NCI-H146 (cell line): ENCODE results near the gene ZNF282.

Experiments used
- DNase-seq: peaks from one replicate; lab custom pipeline; 2025; lab: John Stamatoyannopoulos, UW

The ZNF282 gene

DNA sequence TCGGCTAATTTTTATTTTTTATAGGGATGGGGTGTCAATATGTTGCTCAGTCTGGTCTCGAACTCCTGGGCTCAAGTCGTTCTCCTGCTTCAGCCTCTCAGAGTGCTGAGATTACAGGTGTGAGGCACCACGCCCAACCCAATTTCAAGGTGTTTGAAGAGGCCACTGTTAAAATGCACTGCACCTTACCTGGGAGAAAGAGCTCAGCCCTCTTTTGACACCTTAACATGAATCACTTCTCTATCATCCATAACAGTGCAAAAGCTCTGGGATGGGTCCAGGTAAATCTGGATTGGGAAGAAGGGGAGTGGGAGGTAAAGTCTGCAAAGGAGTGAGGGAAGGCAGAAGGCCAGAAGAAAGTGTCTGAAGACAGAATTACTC, 557 bp upstream of the ZNF282 start:
- DNase-seq: no peak

DNA sequence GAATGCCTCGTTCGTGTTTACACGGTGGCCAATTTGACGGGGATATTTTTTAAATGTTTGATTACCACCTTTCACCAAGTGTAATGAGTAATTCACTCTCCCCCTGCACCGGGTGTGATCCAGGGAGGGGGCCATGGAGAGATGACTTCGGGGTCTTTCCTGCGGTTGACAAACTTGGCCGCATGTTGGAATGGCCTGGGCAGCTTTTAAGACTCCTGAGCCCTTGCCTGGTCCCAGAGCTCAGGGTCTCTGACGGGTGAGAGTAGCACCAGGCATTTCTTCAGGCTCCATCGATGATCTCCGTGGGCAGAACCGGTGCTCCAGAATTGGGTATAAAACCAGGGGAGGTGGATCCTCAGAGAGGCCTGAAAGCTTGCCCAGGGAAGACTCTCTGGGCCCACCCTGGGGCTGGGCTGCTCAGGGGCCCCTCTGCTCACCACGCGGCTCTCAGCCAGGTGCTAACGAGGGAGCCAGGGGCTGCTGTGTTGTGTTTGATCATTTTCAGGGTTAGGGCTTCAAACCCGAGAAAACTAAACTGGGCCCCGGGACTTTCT, 882 bp downstream of the ZNF282 start:
- DNase-seq: no peak

DNA sequence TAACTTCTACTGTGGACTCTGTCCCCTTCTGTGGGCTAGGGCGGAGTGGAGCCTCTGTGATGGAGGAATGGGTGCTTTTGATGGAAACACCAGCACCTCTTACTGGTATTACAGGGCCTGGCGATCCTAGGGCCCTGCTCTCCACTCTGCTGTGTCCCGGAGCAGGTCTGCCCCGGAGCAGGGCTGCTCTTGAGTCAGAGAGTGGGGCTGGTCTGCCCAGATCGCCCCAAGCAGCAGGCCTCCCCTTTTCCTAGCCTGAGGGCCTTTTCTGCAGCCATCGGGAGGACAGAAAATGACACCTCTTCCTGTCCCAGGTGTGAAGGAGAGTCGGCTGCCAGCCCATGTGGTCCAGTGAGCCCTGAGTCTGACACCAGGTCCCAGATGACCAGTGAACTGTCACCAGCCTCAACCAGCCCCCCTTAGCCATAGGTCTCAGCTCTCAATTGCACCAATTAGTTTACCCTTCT, 1.4 kb downstream of the ZNF282 start:
- DNase-seq: peak; percentile 3

DNA sequence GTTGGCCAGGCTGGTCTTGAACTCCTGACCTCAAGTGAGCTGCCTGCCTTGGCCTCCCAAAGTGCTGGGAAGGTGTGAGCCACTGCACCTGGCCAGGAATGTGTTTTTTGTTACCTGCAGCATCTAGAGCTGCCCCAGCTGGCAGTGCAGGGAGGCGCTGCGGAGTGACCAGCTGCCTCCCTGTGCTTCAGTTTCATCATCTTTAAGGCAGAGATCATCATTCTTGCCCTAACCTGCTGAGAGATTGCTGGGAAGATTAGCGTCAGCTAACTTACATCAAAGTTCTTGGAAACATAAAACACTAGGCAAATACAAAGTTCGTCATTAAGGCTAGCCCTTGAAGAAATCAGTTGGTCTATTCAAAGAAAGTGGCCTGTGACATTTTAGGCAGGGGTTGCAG, 2.3 kb downstream of the ZNF282 start:
- DNase-seq: no peak

DNA sequence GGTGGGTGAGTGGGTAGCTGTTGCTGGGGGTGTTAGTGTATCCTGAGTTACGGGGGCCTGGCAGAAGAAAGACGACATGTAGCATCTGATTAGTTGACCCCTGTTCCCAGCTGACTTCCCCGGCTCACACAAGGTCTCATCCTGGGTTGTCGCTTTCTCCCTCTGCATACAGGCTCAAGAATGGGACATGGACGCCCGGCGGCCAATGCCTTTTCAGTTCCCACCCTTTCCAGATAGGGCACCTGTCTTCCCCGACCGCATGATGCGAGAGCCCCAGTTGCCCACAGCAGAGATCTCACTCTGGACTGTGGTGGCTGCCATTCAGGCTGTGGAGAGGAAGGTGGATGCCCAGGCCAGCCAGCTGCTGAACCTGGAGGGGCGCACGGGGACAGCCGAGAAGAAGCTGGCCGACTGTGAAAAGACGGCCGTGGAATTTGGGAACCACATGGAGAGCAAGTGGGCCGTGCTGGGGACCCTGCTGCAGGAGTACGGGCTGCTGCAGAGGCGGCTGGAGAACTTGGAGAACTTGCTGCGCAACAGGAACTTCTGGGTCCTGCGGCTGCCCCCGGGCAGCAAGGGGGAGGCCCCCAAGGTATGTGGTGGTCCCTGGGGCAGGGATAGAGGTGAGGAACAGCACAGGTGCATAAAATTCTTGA, 2.9 kb downstream of the ZNF282 start:
- DNase-seq: no peak

DNA sequence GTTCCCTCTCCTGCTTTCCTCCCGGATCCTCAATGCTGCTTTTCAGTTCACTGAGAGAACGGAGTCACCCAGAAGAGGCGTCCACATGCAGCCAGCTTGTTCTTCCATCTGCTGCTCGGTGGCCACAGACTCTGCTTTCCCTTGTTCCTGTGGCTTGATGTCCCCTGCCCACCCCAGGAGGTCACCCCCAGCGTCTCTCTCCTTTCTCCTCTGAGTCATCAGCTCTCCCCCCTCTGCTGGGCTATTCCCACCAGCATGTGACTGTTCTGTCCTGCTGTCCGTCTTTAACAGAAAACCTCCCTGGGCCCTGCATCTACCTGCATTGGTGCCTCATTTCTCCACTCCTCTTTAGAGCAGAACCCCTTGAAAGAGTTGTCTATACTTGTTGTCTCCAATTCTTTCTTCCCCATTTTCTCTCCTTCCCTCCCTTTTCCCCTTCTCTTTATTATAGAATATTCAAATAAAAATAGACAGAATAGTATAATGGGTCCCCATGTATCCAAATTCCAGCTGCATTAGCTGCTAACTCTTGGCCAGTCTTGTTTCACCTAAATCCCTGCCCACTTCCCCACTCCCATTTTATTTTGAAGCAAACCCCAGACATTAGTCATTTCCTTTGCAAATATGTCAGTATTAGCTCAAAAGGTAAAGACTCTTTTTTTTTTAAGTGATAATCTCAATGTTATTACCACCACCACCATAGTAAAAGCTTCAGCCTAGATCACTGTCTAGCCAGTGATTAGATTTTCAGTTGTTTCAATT, 4.1 kb downstream of the ZNF282 start:
- no peak for DNase-seq

DNA sequence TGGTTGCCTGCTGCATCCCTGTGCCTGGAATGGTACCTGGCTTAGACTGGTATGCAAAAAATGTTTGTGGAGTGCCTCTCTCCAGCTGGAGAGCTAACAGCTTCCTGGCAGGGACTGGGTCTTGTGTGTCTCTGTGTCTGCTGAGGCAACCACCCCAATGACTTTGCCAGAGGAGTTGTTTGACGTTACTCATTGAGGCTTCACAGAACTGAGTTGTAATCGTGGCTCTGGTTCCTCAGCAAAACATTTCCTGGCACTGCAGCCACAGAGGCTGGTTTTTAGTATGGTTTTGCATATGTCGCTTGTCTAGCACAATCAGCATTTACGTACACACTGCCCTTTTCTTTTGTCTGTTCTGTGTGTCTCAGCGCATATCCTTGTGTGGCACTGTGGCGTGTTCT, 7.5 kb downstream of the ZNF282 start:
- DNase-seq: no peak

DNA sequence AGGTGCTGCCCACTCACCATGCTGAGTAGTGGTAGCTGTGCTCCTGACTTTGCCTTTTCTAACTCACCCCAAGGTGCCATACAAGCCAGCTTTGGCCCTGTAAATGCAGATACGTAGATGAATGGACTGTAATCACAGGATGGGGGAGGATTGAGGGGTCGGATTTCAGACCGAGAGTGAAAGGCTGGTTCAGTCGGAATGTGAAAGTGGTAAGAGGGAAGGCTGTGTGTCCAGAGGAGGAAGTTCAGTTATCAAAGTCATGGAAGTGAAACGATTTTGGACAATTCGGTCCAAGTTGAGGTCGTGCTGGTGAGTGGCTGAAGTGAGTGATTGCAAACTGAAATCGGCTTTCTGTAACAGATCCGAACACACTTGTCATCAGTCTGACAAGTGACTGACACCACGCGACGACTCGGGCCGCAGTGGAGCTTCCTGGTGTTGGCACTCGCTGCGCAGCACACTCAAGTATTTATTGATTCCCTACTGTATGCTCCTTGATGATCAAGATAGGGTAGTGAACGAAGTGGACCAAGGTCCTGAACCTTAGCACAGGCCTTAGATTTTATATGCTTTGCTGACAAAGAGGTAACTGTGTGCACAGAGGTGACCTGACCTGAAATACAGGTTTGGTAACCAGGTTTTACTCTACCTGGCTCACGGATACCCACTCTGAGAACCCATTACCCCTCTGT, 10.5 kb downstream of the ZNF282 start:
- DNase-seq: no peak

DNA sequence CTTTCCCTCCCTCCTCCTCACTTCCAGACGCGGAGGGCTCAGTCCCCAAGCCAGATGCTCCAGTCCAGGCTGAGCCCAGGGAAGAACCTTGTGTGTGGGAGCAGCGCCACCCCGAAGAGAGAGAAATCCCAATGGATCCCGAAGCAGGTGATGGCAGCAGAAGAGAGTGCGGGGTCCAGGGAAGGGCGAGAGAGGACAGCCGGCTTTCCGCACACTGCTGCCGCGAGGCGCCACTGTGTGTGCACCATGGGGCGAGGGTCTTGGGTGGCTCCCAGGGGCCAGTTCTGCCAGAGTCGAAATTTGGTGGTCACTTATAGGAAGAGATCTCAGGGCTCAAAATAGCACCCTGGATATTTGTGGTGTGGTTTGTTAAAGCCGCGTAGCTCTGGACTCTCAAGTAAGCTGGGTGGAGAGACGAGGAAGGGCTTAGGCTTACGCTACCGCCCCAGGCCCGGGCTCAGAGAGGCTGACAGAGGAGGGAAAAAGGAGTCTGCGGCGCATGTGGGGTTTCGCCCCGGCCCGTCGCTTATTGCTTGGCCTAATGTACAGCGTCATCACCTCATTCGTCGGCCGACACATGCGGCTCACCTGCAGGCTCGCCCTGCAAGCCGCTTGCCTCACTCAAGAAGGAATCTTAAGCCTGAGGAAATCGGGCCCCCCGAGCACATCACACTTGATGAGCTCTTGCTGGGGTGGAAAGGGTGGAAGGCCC, 12.1 kb downstream of the ZNF282 start:
- DNase-seq: no peak

DNA sequence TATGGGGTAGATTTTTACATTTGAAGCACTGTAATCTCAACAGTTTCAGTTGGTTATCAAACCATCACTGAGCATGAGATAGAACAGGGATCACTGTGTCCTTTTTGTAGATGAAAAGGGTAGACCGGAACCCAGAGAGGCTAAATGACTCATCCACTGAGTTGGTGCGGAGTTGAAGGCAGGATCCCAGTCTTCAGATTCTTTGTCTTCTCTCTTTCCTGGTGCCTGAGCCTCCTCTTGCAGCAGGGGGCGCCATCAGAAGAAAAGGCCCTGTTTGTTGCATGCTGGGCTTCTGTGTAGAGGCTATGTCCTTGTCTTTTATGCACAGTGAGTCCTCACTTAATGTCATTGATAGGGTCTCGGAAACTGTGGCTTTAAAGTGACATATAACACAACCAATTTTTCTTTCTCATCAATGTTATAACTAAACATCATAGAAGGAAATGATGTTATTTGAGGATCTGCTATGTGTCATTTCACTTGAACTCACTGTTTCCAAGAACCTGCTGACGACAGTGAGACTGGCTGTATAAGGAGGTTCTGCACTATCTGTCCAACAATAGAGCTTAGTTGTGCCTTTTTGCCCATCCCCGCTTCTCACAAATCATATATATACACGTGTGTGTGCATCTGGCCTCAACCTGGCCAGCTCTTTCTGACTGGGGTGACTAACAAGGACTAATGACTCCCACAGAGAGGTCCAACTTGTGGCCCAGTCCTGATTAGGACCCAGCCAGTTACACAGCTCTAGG, 14.3 kb downstream of the ZNF282 start:
- DNase-seq: no peak

DNA sequence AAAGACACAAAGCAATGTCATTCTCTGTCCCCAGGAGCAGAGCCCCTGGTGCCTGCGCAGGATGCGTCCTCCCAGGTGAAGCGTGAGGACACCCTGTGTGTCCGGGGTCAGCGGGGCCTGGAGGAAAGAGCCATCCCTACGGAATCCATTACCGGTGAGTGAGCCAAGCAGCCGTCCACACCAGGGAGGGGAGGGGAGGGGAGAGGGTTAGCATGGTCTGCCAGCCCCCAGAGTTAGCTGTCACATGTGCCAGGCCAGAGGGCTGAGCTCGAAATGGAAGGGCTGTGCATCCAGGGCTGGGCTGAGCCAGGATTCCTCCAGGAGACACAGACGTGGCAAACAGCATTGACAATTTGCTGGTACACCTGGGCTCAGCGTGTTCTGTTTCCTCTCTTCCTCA, 15.2 kb downstream of the ZNF282 start:
- DNase-seq: no peak

DNA sequence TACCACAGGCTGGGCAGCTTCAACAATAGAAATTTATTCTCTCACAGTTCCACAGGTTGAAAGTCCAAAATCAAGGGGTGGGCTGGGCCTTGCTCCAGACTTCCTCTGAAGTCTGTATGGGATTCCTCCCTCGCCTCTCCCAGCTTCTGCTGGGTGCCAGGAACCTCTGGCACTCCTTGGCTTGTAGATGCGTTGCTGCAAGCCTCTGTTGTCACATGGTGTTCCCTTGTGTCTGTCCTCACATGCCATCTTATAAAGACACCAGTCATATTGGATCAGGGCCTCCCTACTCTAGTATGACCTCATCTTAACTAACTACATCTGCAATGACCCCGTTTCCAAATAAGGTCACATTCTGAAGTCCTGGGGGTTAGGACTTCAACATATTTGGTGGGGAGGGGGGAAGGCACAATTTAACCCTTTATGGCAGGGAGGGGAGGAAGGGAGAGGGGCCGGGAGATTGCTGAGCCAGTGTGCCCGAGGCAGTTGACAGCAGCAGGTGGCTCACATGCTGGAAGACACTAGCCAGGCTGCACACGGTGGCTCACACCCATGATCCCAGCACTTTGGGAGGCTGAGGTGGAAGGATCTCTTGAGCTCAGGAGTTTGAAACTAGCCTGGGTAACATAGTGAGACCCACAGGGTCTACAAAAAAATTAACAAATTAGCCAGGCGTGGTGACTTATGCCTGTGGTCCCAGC, 18.8 kb downstream of the ZNF282 start:
- DNase-seq: no peak

DNA sequence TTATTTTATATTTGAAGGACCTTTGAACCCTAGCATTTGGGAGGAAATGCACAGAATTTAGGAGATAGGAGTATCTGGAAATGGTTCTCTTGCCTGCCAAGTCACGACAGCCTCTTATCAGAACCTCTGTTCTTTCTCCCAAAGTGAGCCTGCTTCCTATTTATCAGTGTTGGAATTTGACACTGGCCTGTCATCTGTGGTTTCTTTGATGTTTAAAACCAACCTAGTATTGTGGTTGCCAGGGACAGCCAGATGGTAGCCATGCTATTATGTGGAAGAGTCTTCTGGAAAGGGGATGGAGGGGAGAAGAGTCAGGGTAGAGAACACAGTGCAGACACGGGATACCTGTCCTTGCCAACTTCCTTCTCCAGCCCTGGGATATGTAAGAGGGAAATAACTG, 21.1 kb downstream of the ZNF282 start:
- DNase-seq: no peak

DNA sequence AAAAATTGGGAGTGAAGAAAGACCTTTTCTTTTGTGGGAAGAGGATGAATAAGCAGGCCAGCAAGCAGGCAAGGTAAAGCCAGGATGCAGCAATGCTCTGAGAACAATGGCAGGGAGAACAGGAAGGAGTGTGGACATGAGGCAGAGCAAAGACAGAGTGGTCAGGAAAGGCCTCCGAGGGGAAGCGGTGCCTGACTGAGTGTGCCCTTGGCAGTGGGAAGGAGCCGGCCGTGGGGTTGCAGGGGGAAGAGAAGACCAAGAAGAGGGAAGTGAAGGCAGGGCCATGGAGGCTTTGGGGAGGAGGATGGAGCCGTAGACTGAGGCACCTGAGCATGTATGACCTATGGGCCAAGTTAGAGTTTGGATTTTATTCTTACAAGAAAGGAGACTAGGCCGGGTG, 22.2 kb downstream of the ZNF282 start:
- no peak for DNase-seq

DNA sequence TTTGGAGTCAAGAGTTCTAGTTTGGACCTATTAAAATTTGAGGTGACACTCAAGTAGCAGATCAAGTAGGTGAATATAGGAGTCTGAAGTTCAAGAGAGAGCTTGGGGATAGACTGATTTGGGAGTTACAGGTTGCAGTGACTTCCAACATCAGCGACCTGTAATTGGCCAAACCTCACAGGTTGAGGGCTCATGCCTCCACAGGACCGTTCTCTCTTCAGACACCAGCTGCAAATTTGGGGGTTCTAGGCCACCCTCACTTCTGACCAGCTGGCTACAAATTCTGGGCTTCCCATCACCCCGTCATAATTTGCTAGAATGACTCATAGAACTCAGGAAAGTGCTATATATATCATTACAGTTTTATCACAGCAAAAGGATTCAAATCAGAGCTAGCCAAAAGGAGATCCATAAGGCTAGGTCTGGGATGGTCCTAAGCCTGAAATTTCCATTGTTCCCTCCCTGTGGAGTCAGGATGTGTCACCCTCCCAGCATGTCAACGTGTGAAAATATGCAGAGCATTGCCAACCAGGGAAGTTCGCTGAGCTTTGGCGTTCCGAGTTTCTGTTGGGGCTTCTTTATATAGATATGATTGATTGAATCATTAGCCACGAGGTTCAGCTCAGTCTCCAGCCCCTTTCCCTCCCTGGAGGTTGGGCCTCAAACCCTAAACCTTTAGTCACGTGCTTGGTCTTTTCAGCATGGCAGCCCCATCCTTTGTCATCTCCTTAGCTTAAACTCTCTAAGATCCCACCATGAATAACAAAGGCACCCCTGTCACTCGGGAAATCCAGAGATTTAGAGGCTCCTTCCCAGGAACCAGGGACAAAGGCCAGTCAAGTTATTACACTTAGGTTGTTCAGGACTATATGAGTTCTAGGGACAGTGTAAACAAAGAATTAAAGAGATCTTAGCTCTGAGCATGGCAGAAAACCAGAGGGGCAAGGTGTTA, 23.4 kb downstream of the ZNF282 start:
- no peak for DNase-seq

DNA sequence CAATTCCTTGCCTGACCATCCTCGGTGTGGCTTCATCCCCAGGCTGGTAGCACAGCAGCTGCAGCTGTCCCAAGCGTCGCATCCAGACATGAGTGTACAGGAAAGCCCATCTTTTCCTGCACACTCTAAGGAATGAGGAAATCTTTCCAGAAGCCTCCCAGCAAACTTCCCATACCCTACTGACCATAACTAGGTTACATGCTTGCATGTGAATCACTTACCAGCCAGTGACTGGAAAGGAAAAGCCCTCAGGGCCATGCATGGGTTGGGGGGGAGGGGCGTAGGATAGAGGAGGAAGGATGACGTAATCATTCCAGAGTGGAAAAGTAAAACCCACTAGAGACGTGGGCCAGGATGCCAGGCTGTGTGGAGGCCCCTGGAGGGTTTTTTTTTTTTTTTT, 25.2 kb downstream of the ZNF282 start:
- no peak for DNase-seq

DNA sequence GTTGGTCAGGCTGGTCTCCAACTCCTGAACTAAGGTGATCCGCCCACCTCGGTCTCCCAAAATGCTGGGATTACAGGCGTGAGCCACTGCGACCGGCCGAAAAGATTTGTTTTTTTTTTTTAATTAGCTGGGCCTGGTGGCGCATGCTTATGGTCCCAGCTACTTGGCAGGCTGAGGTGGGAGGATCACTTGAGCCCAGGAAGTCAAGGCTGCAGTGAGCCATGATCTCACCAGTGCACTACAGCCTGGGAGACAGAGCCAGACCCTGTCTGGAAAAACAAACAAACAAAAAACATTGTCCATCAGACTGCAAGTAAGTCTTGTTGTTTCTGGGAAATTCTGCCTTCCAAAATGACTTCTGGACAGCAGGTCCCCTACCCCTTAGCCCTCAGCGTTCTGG, 27.8 kb downstream of the ZNF282 start:
- DNase-seq: no peak

DNA sequence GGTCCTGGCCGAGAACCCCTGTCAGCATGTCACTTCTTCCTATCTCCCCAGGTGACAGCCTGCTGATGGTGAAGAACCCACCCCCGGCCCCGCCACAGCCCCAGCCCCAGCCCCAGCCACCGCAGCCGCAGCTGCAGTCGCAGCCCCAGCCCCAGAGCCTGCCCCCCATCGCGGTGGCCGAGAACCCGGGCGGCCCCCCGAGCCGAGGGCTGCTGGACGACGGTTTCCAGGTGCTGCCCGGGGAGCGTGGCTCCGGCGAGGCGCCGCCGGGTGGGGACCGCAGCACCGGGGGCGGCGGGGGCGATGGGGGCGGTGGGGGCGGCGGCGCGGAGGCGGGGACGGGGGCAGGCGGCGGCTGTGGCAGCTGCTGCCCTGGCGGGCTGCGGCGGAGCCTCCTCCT, 28.4 kb downstream of the ZNF282 start:
- no peak for DNase-seq

DNA sequence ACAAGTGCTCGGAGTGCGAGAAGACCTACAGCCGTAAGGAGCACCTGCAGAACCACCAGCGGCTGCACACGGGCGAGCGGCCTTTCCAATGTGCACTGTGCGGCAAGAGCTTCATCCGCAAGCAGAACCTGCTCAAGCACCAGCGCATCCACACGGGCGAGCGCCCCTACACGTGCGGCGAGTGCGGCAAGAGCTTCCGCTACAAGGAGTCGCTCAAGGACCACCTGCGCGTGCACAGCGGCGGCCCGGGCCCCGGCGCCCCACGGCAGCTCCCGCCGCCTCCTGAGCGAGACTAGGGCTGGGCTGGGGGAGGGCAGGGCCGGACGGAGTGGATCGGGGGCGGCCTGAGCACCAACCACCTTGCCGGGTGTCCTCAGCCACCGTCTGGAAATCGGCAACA, 29.0 kb downstream of the ZNF282 start:
- no peak for DNase-seq

DNA sequence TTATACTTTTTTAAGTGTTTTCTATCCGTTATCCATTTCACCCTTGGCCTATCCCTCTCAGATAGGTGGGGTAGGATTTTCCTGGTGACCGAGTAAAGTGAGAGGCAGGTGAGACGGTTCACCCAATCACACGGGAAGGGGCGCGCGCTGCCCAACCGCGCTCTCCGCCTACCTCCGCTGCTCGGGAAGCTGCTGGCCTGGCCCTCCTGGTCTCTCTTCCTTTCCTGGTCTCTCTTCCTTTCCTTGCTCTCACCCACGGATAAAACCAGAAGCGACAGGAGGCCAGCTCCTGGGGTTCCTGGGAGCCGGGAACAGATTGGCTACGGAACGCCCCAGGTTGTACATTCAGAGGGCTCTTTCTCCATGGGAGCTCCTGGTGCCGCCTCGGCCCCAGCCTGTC, 29.8 kb downstream of the ZNF282 start:
- no peak for DNase-seq
